HG03457 (cell line): Measurements from ENCODE around the gene TBL1Y.
"Not testable (repeated sequence)": the region's sequence is repeated elsewhere in the genome, so short reads cannot be mapped to it uniquely, and the experiment has no call there.

Experiments
- ATAC-seq: cut with Tn5 transposase; IDR thresholded peaks from one replicate; pipeline ENCODE4 v1.9.1; 2021; ENCODE audit warnings: moderate number of reproducible peaks; ENCODE audit not compliant: unreplicated experiment

TBL1Y gene

GRCh38 chrY:6910372-6911252 lies at the start of gene TBL1Y:
TSS of gene TBL1Y (plus strand) at chrY:6910697. CDS start at chrY:7025085, 114,388 bp downstream.
- ATAC-seq: no peak

DNA sequence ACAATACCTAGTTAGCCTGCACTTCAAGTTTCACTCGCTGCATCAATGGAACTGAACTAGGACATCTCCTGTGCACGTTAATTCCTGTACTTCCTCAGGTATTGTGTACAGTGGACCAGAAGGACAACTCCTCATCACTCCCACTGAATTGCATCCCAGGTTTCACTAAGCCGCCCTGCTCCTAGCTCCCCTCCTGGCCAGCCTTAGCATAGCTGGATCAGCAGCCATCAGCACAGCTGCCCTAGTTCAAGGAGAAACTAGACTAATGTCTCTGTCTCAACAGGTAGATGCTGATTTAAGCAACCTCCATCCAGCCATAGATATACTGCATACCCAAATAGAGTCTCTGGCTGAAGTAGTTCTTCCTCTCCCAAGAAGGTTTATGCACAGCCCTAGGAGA lies 16.0 kb upstream of the TBL1Y start:
- no peak for ATAC-seq

DNA sequence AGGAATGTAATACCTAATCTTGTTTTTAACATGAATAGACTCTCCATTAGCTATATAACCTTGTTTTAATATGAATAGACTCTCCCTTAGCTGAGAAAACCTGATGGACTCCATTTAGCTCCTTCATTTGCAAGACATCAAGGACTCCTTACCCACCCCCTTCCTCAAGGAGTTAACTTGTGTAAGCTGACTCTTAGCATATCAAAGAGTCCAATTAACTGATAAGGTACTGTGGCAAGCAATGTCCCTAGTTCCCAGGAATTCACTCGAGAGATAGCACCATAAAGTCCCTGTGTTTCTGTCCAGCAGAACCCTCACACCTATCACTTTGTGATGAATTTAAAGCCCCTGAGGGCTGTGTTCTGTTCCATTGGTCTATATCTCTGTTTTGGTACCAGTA lies 15.3 kb upstream of the TBL1Y start:
- no peak for ATAC-seq

GRCh38 chrY:6902116-6902515 lies 8.4 kb upstream of the TBL1Y start:
- not testable (repeated sequence) for ATAC-seq

DNA sequence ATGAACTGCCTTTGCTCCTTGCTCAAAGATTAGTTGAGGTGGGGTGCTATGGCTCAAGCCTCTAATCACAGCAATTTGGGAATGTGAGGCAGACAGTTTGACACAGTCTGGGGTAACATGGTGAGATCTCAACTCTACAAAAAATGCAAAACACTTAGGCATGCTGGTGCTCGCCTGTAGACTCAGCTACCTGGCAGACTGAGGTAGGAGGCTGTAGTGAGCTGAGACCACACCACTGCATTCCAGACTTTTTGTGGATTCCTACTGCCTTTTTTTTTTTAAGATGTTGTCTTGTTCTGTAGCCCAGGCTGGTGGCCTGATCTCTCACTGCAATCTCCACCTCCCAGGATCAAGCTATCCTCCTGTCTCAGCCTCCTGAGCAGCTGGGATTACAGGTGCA lies 2.9 kb upstream of the TBL1Y start:
- no peak for ATAC-seq

- ATAC-seq: not testable (repeated sequence)
These were observed 2.5 kb upstream of the TBL1Y start for GRCh38 chrY:6908021-6908420.

GRCh38 chrY:6909118-6909521 lies 1.4 kb upstream of the TBL1Y start:
- ATAC-seq: no peak

DNA sequence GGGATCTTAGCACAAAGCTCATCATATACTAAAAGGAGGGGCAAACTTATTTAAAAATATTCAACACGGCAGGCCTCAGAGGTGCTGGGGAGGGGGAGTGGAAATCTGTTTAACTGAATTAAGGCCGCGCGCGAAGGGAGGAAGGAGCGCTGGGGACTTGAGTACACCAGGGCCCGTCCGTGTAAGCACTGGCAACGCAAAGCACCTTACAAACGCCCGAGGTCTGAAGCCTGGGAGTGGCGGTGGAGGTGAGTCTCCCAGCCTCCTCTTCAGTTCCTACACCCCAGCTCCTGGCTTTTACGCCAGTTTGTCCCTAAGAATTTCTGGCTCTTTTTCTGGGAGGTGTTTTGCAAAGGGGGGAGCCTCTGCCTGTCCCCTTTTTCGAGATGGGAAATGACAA lies 641 bp upstream of the TBL1Y start:
- ATAC-seq: no peak

GRCh38 chrY:6911253-6911881 lies 870 bp downstream of the TBL1Y start, which contains the start of gene AMELY:
TSS of gene AMELY (minus strand) at chrY:6911752. CDS start at chrY:6872608, 39,144 bp downstream.
- ATAC-seq: no peak

GRCh38 chrY:6913362-6913761 lies 2.9 kb downstream of the TBL1Y start:
- no peak for ATAC-seq

GRCh38 chrY:6921061-6921460 lies 10.6 kb downstream of the TBL1Y start:
- no peak for ATAC-seq

DNA sequence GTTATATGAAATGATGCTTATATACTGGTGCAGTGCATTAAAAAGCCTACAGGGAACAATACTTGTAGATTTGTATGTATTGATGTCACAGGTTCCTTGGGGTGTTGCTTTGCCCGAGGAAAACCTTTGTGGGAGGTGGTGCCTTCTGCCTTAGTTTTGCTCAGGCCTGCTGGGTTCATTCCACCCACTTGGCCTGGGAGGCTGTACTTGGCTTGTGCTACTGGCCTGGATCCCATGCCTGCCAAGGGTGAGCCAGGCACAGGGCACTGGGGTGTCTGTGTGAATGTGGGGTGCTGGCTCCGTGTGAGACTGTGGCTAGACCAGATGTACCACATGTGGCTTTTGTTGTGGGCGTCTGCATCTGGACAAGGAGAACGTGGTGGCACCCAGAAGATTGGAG lies 17.8 kb downstream of the TBL1Y start:
- no peak for ATAC-seq

DNA sequence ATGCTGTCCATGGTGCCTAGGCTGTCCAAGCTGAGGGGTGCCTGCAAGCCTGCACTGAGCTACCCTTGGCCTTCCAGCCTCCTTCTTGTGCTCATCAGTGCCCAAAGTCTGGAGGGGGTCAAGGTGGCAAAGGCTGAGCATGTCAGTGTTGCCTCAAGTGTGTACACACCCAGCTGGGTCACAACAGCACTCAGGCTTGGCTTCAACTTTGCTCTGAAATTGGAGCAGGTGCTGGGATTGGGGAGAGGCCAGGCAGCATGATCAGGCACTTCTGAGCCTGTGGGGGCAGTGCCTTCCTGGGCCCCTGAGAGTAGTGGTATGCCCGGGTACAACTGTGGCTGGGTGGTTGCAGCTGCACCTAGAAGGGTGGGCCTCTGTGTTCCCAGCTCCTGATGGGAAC lies 18.7 kb downstream of the TBL1Y start:
- ATAC-seq: no peak

GRCh38 chrY:6931779-6932396 lies 21.4 kb downstream of the TBL1Y start:
- ATAC-seq: no peak

DNA sequence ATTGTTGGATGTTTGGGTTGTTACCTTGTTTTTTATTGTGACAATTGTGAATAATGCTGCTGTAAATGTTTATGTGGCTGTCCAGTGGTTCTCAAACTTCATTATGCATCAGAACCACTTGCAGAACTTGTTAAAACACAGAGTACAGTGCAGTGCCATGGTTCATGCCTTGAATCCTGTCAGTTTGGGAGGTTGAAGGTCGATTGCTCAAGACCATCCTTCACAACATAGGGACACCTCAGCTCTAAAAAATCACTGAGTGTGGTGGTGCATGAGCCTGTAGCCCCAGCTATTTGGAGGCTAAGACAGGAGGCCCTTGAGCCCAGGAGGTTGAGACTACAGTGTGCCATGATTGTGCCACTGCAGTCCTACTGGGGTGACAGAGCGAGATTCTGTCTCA lies 25.0 kb downstream of the TBL1Y start:
- ATAC-seq: no peak

GRCh38 chrY:6947695-6948094 lies 37.2 kb downstream of the TBL1Y start:
- no peak for ATAC-seq

GRCh38 chrY:6948378-6948777 lies 37.9 kb downstream of the TBL1Y start:
- no peak for ATAC-seq

GRCh38 chrY:6949947-6950346 lies 39.5 kb downstream of the TBL1Y start:
- no peak for ATAC-seq

DNA sequence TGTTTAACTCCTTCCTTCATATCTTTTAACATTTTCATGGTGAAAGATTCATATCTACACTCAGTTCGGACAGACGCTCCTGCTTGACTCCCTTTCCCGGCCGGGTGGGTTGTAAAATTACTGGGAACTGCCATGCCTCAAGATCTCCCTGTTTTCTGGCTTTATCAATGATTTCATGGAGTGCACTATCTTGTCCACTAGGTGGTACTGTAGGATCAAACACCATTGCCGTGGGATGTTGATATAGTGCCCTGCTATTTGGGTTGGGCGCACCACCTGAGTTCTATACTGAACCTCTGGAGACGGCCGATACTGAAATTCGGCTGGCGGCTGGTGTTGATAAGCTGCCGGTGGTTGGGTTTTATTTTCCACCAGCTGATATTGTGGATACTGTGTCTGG lies 54.2 kb downstream of the TBL1Y start:
- ATAC-seq: no peak

- ATAC-seq: no peak
These were observed 56.0 kb downstream of the TBL1Y start for GRCh38 chrY:6966521-6966920.

DNA sequence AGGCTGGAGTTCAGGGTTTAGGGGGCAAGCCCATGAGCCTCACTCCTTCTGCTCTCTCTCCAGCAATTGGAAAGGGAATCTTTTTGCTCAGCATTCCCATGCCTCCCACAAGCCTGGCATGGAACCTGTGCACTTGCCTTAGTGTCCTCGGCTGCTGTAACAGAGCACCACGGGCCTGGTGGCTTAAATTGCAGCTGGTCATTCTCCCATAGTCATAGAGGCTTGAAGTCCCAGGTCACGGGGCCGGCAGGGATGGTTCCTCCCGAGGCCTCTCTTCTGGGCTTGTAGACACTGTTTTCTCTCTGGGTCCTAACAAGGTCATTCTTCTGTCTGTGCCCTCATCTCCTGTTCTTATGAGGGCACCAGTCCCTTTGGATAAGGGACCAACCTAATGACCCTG lies 57.2 kb downstream of the TBL1Y start:
- no peak for ATAC-seq

- ATAC-seq: no peak
These were observed 57.7 kb downstream of the TBL1Y start for GRCh38 chrY:6968191-6968590.
